ENCODE results near the gene DDX5.

Gene DDX5

GRCh38 chr17:64534187-64534586 is 28.1 kb upstream of the DDX5 start:
- DNase-seq (ENCODE audit: low read depth): no peak
- in situ Hi-C loops (cut with HindIII; ENCODE audit: low sequenced_read_pairs): no loop called here
- no peak overlapping the region for H3K4me3 ChIP-seq (ENCODE audit: low read depth, low read length)
- no peak for TF ChIP-seq CTCF (IDR thresholded peaks at IDR 0.05; ENCODE audit: low read depth, low read length, missing control alignments)

- no peak for DNase-seq (ENCODE audit: low read depth)
- no peak overlapping the region for H3K4me3 ChIP-seq (ENCODE audit: low read depth, low read length)
- in situ Hi-C loops (cut with HindIII; ENCODE audit: low sequenced_read_pairs): no loop called here
- no peak for TF ChIP-seq CTCF (IDR thresholded peaks at IDR 0.05; ENCODE audit: low read depth, low read length, missing control alignments)
Measured at GRCh38 chr17:64533784-64534183, 27.7 kb upstream of the DDX5 start.

- no peak for TF ChIP-seq CTCF (IDR thresholded peaks at IDR 0.05; ENCODE audit: low read depth, low read length, missing control alignments)
- H3K4me3 ChIP-seq (ENCODE audit: low read depth, low read length): no peak overlapping the region
- in situ Hi-C loops (cut with HindIII; ENCODE audit: low sequenced_read_pairs): no loop called here
- DNase-seq (ENCODE audit: low read depth): no peak
Measured at GRCh38 chr17:64532409-64532808, 26.3 kb upstream of the DDX5 start.

GRCh38 chr17:64531955-64532371 is 25.9 kb upstream of the DDX5 start:
- peak; percentile 70 for DNase-seq (ENCODE audit: low read depth)
- H3K4me3 ChIP-seq (ENCODE audit: low read depth, low read length): no peak overlapping the region
- in situ Hi-C loops (cut with HindIII; ENCODE audit: low sequenced_read_pairs): no loop called here
- TF ChIP-seq CTCF (IDR thresholded peaks at IDR 0.05; ENCODE audit: low read depth, low read length, missing control alignments): no peak

- DNase-seq (ENCODE audit: low read depth): no peak
- in situ Hi-C loops (cut with HindIII; ENCODE audit: low sequenced_read_pairs): no loop called here
- H3K4me3 ChIP-seq (ENCODE audit: low read depth, low read length): no peak overlapping the region
- TF ChIP-seq CTCF (IDR thresholded peaks at IDR 0.05; ENCODE audit: low read depth, low read length, missing control alignments): no peak
Measured at GRCh38 chr17:64529221-64529620, 23.1 kb upstream of the DDX5 start.

- no peak for TF ChIP-seq CTCF (IDR thresholded peaks at IDR 0.05; ENCODE audit: low read depth, low read length, missing control alignments)
- no peak for DNase-seq (ENCODE audit: low read depth)
- no peak overlapping the region for H3K4me3 ChIP-seq (ENCODE audit: low read depth, low read length)
- in situ Hi-C loops (cut with HindIII; ENCODE audit: low sequenced_read_pairs): no loop called here
Measured at GRCh38 chr17:64527914-64528313, 21.8 kb upstream of the DDX5 start.

- no peak for DNase-seq (ENCODE audit: low read depth)
- in situ Hi-C loops (cut with HindIII; ENCODE audit: low sequenced_read_pairs): loop anchor here (5.0 kb wide), 1 partner anchor 47 kb away; no protein-coding TSS in a partner anchor
- no peak for TF ChIP-seq CTCF (IDR thresholded peaks at IDR 0.05; ENCODE audit: low read depth, low read length, missing control alignments)
- H3K4me3 ChIP-seq (ENCODE audit: low read depth, low read length): no peak overlapping the region
Measured at GRCh38 chr17:64520359-64520758, 14.3 kb upstream of the DDX5 start.

Measured in astrocyte of the cerebellum (primary cell).